Immature natural killer cell (primary cell): ENCODE measurements around the gene SLC9A3. TPM values are rescaled to one million over a fixed set of nuclear protein-coding genes. Genes with fewer than 3 reads are reported as not detected.
A peak's percentile ranks its signal among the peaks of the same experiment; 100 is the strongest.

ENCODE experiments used
- DNase-seq, 3 donors: peaks; one replicate each; pipeline ENCODE4 v3.0.0; 2022; ENCODE audit warnings: mixed read lengths in 1 of 3
- H3K27ac Mint-ChIP-seq, 6 donors: one replicate each; pipeline ENCODE4 v1.8.0; 2020; ENCODE audit warnings: mixed read lengths in 6 of 6, mild to moderate bottlenecking in 5 of 6, inconsistent platforms in 4 of 6, moderate library complexity in 3 of 6
- H3K27me3 Mint-ChIP-seq, 3 donors: one replicate each; pipeline ENCODE4 v1.8.0; 2020 to 2021; ENCODE audit warnings: low read depth in 3 of 3, mild to moderate bottlenecking in 3 of 3, mixed read lengths in 3 of 3, moderate library complexity in 3 of 3, inconsistent platforms in 1 of 3
- H3K36me3 Mint-ChIP-seq, 3 donors: one replicate each; pipeline ENCODE4 v1.8.0; 2020; ENCODE audit warnings: mixed read lengths in 3 of 3, inconsistent platforms in 2 of 3, mild to moderate bottlenecking in 2 of 3
- H3K4me1 Mint-ChIP-seq, 2 donors: one replicate each; pipeline ENCODE4 v1.8.0; 2020; ENCODE audit warnings: inconsistent platforms in 2 of 2, mild to moderate bottlenecking in 2 of 2, mixed read lengths in 2 of 2, moderate library complexity in 1 of 2
- H3K4me3 Mint-ChIP-seq, 5 donors: one replicate each; pipeline ENCODE4 v1.8.0; 2020; ENCODE audit warnings: mild to moderate bottlenecking in 5 of 5, mixed read lengths in 5 of 5, inconsistent platforms in 3 of 5, moderate library complexity in 3 of 5
- H3K9me3 Mint-ChIP-seq, 6 donors: one replicate each; pipeline ENCODE4 v1.8.0; 2020; ENCODE audit warnings: mild to moderate bottlenecking in 6 of 6, mixed read lengths in 6 of 6, inconsistent platforms in 4 of 6, moderate library complexity in 3 of 6
- polyA plus RNA-seq, 3 donors: library from polyadenylated mRNA; unstranded; fragments of 300-500 nt; fragmentation: Illumina TruSeq; gene quantifications; one replicate each; pipeline ENCODE4 v1.2.3, GENCODE V29; 2021

Gene SLC9A3
- polyA plus RNA-seq, 3 donors from 2014 or later, result 0.66 to 1.7 (median 1.5) TPM

DNA sequence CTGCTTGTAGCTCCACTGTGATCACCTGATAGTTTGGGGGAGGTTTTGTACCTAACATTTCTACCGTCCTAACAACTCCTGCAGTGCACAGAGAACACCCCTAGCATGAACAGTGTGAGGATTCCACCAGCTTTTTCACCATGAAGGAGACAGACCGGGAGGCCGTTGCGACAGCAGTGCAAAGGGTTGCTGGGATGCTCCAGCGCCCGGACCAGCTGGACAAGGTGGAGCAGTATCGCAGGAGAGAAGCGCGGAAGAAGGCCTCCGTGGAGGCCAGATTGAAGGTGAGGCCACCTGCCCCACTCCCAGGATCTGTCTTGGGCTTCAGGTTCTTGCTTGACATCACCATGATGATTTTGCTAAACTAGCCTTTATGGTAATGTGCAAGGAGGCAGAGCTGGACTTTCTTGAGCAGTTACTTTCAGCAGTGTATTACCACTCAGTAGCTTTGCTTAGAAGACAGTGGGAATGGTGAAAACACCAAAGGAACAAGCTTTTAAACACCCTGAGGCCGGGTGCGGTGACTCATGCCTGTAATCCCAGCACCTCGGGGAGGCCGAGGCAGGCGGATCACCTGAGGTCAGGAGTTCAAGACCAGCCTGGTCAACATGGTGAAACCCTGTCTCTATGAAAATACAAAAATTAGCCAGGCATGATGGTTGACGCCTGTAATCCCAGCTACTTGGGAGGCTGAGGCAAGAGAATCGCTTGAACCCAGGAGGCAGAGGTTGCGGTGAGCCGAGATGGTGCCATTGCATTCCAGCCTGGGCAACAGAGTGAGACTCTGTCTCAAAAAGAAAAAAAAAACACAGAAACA lies 78.0 kb downstream of the SLC9A3 start:
- Mint-ChIP-seq H3K4me1 (peaks cover 40 to 64% of the 10 kb centered on the region in 2 donors), H3K9me3 (peaks cover 0 to 1% (median 0%) of the 10 kb centered on the region in 6 donors), H3K4me3 (peak overlapping the region in 4 of 5 donors; percentile 28 to 61 (median 54)), H3K27ac (peak overlapping the region in 4 of 6 donors; percentile 8 to 69 (median 28)), H3K27me3 (peaks cover 0 to 7% (median 4%) of the 10 kb centered on the region in 3 donors), H3K36me3 (peaks cover 31 to 43% (median 37%) of the 10 kb centered on the region in 3 donors)
- DNase-seq, result no peak

DNA sequence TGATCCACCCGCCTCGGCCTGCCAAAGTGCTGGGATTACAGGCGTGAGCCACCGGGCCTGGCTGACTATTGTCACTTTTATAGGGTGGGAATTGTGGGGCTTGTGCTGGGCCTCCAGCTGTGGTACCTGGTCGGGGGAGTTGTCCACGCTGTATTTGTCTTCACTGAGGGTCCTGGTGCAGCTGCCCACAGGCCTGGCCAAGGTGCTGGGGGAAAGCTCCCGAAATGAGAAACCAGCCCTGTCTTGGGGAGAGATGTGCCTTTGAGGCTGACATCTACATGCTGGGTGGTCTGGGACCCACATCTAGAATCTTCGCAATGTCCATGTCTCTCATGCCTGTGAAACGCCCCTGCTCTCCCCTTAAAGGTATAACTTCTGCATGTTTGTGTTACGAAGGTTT lies 78.7 kb downstream of the SLC9A3 start:
- H3K4me1 Mint-ChIP-seq, result peaks cover 40 to 63% of the 10 kb centered on the region in 2 donors

DNA sequence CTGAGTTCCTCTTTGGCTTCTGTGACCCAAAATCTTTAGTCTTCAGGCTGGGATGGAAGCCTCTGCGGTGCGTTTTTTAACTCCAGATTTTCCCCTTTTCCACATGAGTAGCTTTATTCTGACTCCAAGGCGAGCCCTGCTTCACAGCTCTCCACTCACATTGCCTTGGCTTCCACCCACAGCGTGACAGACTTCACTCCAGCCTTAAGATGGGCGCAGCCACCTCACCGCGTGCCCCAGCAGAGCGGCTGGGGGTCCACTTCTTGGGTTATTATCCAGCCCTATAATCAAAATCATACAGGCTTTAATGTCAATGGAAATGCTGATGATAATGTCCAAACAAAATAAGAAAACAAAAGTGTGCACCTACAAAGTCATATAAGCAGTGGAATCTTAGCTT lies 80.0 kb downstream of the SLC9A3 start:
- peaks cover 13 to 23% (median 18%) of the 10 kb centered on the region in 3 donors for H3K36me3 Mint-ChIP-seq
- H3K27me3 Mint-ChIP-seq, result peaks cover 0 to 7% (median 4%) of the 10 kb centered on the region in 3 donors
- peak overlapping the region; percentile 66 to 86 (median 76) for H3K27ac Mint-ChIP-seq
- H3K4me3 Mint-ChIP-seq, result peak overlapping the region; percentile 85 to 96 (median 92)
- no peaks in the 10 kb centered on the region for H3K9me3 Mint-ChIP-seq
- peaks cover 40 to 54% of the 10 kb centered on the region in 2 donors for H3K4me1 Mint-ChIP-seq
- no peak for DNase-seq

More for the DNA sequence above, 78.7 kb downstream of the SLC9A3 start:
- no peak for DNase-seq
- Mint-ChIP-seq H3K36me3 (peaks cover 24 to 36% (median 30%) of the 10 kb centered on the region in 3 donors), H3K27ac (peak overlapping the region in 3 of 6 donors; percentile 13 to 69 (median 44)), H3K27me3 (peaks cover 0 to 7% (median 4%) of the 10 kb centered on the region in 3 donors), H3K4me3 (peak overlapping the region in 4 of 5 donors; percentile 28 to 92 (median 54)), H3K9me3 (no peaks in the 10 kb centered on the region)

DNA sequence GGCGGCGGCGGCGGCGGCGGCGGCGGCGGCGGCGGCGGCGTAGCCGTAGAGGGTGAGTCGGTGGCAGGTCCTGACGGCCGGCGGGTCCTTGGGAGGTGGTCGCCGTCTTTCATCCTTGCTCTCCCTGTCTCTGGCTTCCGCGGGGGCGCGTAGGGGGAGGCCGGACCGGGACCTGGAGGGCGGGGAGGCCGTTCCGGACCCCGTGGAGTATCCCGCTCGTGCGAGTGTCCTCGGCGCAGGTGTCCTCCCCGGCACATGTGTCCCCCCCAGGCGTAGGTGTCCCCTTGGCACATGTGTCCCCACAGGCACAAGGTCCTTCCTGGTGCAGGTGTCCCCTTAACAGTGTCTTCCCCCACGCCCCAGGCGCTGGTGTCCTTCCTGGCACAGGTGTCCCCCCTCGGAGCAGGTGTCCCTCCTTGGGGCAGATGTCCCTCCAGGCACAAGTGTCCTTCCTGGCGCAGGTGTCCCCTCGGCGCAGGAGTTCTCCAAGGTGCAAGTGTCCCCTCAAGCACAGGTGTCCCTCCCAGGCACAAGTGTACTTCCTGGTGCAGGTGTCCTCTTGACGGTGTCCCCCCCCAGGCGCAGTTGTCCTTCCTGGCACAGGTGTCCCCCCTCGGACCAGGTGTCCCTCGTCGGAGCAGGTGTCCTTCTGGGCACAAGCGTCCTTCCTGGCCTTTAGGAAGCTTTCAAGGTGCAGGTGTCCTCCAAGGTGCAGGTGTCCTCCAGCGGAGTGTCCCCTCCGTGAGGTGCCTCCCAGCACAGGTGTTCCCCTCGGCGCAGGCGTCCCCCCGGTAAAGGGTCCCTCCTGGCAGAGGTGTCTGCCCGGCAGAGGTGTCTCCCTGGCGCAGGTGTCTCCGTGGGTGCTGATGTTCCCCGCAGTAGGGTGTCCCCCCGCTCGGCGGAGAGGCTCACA lies 80.8 kb downstream of the SLC9A3 start:
- Mint-ChIP-seq H3K27me3 (peaks cover 0 to 7% (median 4%) of the 10 kb centered on the region in 3 donors), H3K4me1 (peaks cover 36 to 47% of the 10 kb centered on the region in 2 donors), H3K27ac (peak overlapping the region; percentile 36 to 94 (median 72)), H3K36me3 (peaks cover 7 to 16% (median 11%) of the 10 kb centered on the region in 3 donors), H3K4me3 (peak overlapping the region; percentile 85 to 96 (median 92)), H3K9me3 (no peaks in the 10 kb centered on the region)
- no peak for DNase-seq

DNA sequence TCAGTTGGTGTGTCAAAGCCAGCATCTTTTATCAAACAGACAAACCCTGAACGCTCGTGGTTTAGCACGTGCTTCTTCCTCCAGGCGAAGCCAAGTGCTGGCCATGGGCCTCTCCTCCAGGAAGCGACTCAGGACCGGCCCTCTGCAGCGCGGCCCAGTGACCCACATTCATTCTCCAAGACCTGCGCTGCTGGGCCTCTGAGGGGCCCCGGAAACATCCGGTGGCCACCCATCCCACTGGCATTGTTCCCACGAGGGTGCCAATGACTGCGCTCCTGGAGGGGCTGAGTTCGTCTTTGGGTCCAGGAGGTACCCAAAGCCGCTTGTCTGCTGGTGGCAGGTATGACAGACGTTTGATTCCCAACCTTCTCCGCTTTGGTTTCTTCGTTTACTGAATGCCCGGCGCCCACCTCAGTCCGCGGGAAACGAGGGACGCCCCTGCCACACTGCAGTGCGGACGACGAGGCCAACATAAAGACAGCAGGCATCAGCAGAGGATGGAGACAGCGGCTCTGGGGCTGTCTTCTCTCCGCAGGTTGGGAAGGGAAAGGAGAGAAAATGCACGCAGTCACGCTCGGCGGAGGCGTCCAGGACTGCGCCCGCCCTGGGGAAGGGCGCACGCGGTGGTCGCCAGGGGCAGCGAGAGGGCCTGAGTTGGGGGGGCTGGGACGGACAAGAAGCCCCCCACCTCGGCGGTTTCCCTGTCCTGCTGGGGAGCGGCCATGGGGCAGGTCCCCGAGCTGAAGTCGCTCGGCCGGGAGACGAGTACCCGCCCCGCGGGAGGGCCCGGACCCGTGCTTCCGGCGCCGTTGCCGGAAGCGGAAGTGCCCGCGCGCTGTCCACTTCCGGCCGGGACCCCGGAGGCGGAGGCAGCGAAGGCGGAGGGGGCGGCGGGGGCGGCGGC lies 81.7 kb downstream of the SLC9A3 start, which contains the start of gene EXOC3:
EXOC3 (plus strand) TSS at position 842 of the 904 bp plus-strand sequence. CDS start 3,030 bp downstream, outside the sequence.
- Mint-ChIP-seq H3K4me1 (peaks cover 34 to 38% of the 10 kb centered on the region in 2 donors), H3K27me3 (peaks cover 0 to 7% (median 4%) of the 10 kb centered on the region in 3 donors), H3K36me3 (peaks cover 4 to 9% (median 4%) of the 10 kb centered on the region in 3 donors), H3K27ac (peak within 1 kb of the TSS; percentile 86 to 94 (median 90)), H3K4me3 (peak within 1 kb of the TSS; percentile 91 to 96 (median 93)), H3K9me3 (no peaks in the 10 kb centered on the region)
- DNase-seq, result peak; percentile 73 to 81 (median 79)

DNA sequence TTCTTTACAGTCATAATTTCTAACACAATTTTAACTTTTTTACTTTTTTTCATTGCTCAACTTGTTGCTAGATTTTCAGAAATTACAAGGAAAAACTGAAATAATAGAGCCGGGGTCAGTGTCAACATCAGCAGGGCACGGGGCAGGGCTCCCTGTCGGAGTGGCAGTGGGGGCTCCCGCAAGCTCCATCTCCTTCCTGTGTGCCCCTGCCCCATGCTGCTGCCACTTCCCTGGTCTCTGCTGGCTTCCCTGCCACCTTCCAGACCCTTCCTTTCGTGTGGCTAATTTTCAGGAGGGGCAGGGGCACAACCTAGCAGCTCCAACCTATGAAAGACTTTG lies 82.3 kb downstream of the SLC9A3 start:
- H3K27me3 Mint-ChIP-seq, result peaks cover 0 to 7% (median 4%) of the 10 kb centered on the region in 3 donors
- peak overlapping the region; percentile 91 to 96 (median 93) for H3K4me3 Mint-ChIP-seq
- no peaks in the 10 kb centered on the region for H3K9me3 Mint-ChIP-seq
- H3K4me1 Mint-ChIP-seq, result peaks cover 34 to 36% of the 10 kb centered on the region in 2 donors
- DNase-seq, result no peak
- peaks cover 3 to 8% (median 4%) of the 10 kb centered on the region in 3 donors for H3K36me3 Mint-ChIP-seq
- peak overlapping the region; percentile 7 to 91 (median 76) for H3K27ac Mint-ChIP-seq

DNA sequence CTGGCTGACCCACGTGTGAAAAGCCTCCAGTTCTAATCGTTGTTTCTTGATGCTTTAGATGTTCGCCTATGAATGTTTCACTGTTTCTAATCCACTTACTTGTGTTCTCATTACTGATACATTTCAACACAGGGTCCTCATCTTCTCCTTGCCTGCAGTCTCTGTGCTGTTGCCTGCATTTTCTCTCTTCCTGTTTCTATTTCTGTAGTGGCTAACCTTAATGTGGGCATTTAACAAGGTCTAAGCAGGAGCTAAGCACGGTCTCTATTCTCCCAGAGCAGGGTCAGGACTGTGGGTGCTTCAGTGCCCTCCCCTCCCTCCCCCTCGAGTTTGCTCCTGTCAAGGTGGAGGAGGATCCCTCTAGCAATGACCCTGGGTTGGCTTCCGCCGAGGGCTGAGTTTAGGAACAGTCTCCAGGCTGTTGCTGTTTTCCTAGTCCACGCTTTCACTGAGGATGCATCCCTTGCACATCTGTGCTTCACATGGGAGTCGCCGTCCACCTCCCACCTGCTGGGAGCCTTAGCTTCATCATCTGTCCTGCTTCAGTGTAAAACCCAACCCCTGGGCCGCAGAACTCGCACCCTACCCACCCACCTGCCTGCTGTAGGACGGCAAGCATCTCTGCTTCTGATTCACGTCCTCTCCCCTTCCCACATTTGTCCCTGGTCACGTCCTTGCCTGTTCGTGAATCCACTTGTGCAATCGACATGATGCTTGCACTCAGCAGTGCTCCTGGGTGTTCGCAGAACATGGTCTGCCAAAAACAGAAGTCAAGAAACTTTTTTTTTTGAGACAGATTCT lies 83.6 kb downstream of the SLC9A3 start:
- Mint-ChIP-seq H3K4me3 (peak overlapping the region in 1 of 5 donors; percentile 40), H3K27ac (peak overlapping the region in 1 of 6 donors; percentile 23), H3K36me3 (no peaks in the 10 kb centered on the region), H3K4me1 (peaks cover 25 to 28% of the 10 kb centered on the region in 2 donors), H3K27me3 (peaks cover 0 to 5% (median 4%) of the 10 kb centered on the region in 3 donors), H3K9me3 (peaks cover 0 to under 1% (median 0%) of the 10 kb centered on the region in 6 donors)
- no peak for DNase-seq

DNA sequence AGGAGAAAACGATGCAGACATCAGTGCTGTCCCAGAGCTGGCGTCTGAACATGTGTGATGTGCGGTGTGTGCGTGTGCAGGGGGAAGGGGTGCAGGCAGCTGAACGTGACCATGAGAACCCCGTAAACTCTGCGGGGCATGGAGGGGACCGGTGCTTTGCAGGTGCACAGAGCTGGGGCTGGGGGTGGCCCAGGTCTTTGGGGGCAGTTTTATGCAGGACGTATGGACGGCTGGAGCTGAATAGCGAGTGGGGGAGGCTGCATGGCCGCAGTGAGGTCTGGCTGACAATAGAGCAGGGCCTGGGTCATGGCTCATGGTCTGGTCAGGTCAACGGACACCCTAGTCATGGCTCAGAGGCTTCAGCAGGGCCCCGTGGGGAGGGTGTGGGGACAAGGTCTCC lies 84.6 kb downstream of the SLC9A3 start:
- no peak overlapping the region for H3K4me3 Mint-ChIP-seq
- H3K9me3 Mint-ChIP-seq, result peaks cover 0 to 2% (median 0%) of the 10 kb centered on the region in 6 donors
- H3K36me3 Mint-ChIP-seq, result no peaks in the 10 kb centered on the region
- H3K27me3 Mint-ChIP-seq, result peaks cover 0 to 5% (median 4%) of the 10 kb centered on the region in 3 donors
- H3K27ac Mint-ChIP-seq, result no peak overlapping the region
- peaks cover 18 to 23% of the 10 kb centered on the region in 2 donors for H3K4me1 Mint-ChIP-seq
- no peak for DNase-seq

DNA sequence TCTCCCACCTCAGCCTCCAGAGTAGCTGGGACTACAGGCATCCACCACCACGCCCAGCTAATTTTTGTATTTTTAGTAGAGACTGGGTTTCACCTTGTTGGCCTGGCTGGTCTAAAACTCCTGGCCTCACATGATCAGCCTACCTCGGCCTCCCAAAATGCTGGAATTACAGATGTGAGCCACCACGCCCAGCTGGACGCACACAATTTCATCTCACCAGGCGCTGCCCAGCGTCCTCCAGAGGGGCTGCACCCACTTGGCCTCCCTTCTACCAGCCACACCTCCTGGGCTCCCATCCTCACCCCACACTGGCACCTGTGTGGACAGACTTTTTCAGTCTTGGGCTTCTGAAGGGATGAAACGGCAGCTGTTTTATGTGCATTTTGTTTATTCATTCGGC lies 85.1 kb downstream of the SLC9A3 start:
- no peaks in the 10 kb centered on the region for H3K36me3 Mint-ChIP-seq
- H3K27me3 Mint-ChIP-seq, result peaks cover 0 to 3% (median 2%) of the 10 kb centered on the region in 3 donors
- no peak overlapping the region for H3K4me3 Mint-ChIP-seq
- peaks cover 0 to 2% (median 0%) of the 10 kb centered on the region in 6 donors for H3K9me3 Mint-ChIP-seq
- peaks cover 14 to 19% of the 10 kb centered on the region in 2 donors for H3K4me1 Mint-ChIP-seq
- DNase-seq, result no peak
- H3K27ac Mint-ChIP-seq, result no peak overlapping the region

DNA sequence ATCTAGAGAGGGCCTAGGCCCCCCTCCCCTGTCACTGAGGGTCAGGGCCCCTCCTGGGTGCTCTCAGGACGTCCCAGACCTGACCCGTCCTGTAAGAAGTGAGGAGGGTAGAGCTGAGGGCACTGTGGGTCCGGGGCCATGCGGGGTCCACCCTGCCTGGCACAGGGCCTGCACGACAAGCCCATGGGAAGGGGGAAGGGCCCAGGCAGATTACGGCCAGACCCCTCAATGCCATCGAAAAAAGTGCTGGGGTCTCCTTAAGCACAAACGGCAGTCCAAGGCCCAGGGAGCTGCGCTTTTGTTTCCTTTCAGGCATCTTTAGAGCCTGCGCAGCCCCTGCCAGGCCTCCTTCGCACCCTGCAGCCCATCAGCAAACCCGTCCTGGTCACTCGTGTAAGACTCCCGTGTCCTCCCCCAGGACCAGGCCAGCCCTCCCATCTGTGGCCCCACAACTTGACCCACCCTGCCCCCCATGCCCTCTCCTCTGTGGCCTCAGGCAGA lies 85.7 kb downstream of the SLC9A3 start:
- peaks cover 11 to 13% of the 10 kb centered on the region in 2 donors for H3K4me1 Mint-ChIP-seq
- H3K9me3 Mint-ChIP-seq, result peaks cover 0 to 2% (median 0%) of the 10 kb centered on the region in 6 donors
- peaks cover 0 to 2% (median 0%) of the 10 kb centered on the region in 3 donors for H3K27me3 Mint-ChIP-seq
- no peak for DNase-seq
- H3K27ac Mint-ChIP-seq, result no peak overlapping the region
- H3K36me3 Mint-ChIP-seq, result no peaks in the 10 kb centered on the region
- no peak overlapping the region for H3K4me3 Mint-ChIP-seq

DNA sequence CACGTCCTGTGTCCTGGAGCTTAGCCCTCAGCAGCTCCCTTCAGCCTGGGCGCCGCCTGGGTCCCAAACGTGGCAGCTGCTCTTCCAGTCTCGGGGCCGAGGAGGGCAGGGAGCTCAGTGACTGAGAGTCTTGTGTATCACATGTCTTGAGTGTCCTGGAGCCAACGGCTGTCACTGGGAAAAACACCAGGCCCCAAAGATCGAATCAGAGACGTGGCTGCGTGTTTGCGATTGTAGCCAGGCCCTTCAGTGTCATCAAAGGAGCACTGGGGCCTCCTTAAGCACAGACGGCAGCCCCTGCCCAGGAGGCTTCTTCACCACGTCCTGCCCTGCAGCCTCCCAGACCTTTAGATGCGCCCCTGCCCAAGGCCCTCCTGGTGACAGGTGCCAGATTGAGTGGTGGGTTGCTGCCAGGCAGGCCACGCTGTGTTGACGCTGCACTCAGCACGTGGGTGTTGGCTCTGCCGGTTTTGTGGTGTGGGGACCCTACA lies 86.9 kb downstream of the SLC9A3 start:
- no peak for DNase-seq
- H3K9me3 Mint-ChIP-seq, result peaks cover 0 to 2% (median 0%) of the 10 kb centered on the region in 6 donors
- H3K27ac Mint-ChIP-seq, result no peak overlapping the region
- H3K27me3 Mint-ChIP-seq, result no peaks in the 10 kb centered on the region
- H3K36me3 Mint-ChIP-seq, result no peaks in the 10 kb centered on the region
- H3K4me3 Mint-ChIP-seq, result no peak overlapping the region
- H3K4me1 Mint-ChIP-seq, result peaks cover 8% of the 10 kb centered on the region in 2 donors

DNA sequence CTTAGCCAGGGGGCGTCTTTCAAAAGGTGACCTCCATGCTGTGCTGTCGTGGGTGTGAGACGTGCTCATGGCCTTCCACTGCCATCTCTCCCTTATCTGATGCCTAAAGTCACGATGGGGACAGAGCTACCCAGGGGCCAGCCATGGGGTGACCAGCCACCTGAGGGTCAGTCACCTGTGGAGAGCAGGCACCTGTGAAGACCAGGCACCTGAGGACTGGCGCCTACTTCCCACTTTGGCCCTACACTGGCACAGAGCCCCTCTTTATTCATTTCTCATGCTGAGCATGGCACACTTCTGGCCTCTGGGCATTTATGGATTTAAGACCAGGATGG lies 87.6 kb downstream of the SLC9A3 start:
- H3K4me3 Mint-ChIP-seq, result no peak overlapping the region

More for the DNA sequence above, 87.6 kb downstream of the SLC9A3 start:
- H3K4me1 Mint-ChIP-seq, result peaks cover under 1% of the 10 kb centered on the region in 2 donors
- no peaks in the 10 kb centered on the region for H3K36me3 Mint-ChIP-seq
- peaks cover 0 to 2% (median 0%) of the 10 kb centered on the region in 6 donors for H3K9me3 Mint-ChIP-seq
- H3K27me3 Mint-ChIP-seq, result peaks cover 0 to 1% (median 0%) of the 10 kb centered on the region in 3 donors
- DNase-seq, result no peak
- H3K27ac Mint-ChIP-seq, result no peak overlapping the region
